ENCODE measurements around the gene IL27RA.
A peak's percentile ranks its signal among the peaks of the same experiment; 100 is the strongest.

The IL27RA gene

DNA sequence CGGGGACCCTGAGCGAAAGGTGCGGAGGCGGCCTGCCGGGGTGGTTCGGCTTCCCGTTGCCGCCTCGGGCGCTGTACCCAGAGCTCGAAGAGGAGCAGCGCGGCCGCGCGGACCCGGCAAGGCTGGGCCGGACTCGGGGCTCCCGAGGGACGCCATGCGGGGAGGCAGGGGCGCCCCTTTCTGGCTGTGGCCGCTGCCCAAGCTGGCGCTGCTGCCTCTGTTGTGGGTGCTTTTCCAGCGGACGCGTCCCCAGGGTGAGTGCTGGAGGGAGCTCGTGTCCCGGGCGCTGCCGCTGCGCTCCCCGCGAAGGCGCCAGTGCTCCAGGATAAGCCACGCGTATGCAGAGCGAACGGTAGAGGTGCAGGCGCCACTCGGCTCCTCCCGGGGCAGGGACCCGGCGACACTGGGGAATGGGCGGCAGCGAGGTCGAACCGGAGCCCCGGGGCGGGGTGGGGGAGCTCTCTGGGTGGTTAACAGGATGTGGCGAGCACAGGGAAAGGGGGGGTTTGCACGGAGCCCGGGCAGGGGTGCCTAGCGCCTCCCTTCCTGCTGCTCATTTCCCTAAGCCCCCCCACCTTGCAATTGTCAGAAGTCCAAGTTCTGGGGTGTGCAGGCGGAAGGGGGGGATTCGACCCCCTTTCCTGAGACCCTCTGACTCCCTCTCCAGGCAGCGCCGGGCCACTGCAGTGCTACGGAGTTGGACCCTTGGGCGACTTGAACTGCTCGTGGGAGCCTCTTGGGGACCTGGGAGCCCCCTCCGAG, at the start of gene IL27RA (continued):
- TF ChIP-seq ZNF692 (tag by site-specific recombination; IDR thresholded peaks at IDR 0.05) (0 out of 2 replicates have a peak, but pooled peaks have one; percentile 29), ZNF174 (tag by site-specific recombination; IDR thresholded peaks at IDR 0.05) (no peak), ZBTB17 (tag by site-specific recombination; IDR thresholded peaks at IDR 0.05) (peak; percentile 59), PRDM10 (tag by site-specific recombination; IDR thresholded peaks at IDR 0.05) (peak; percentile 56), ZNF169 (tag by site-specific recombination; IDR thresholded peaks at IDR 0.05) (no peak), ZNF423 (tag by site-specific recombination; IDR thresholded peaks at IDR 0.05) (peak; percentile 82), HOXD13 (CRISPR knock-in tag; IDR thresholded peaks at IDR 0.05; ENCODE audit: borderline replicate concordance) (no peak), WT1 (tag by site-specific recombination; IDR thresholded peaks at IDR 0.05) (0 out of 2 replicates have a peak, but pooled peaks have one; percentile 11), ZXDB (tag by site-specific recombination; IDR thresholded peaks at IDR 0.05) (peak; percentile 57; the same call in 1 of the 2 replicates), ZFP69B (tag by site-specific recombination; IDR thresholded peaks at IDR 0.05) (no peak), ZBTB48 (tag by site-specific recombination; IDR thresholded peaks at IDR 0.05) (peak; percentile 72), ZNF335 (tag by site-specific recombination; conservative IDR thresholded peaks at IDR 0.05) (peak; percentile 86), ZNF362 (tag by site-specific recombination; IDR thresholded peaks at IDR 0.05) (no peak), ZNF621 (tag by site-specific recombination; IDR thresholded peaks at IDR 0.05) (no peak), KLF17 (tag by site-specific recombination; IDR thresholded peaks at IDR 0.05) (0 out of 2 replicates have a peak, but pooled peaks have one; percentile 38), ZNF23 (tag by site-specific recombination; IDR thresholded peaks at IDR 0.05; ENCODE audit: borderline replicate concordance) (no peak)
- TF ChIP-seq, protein P1, sequence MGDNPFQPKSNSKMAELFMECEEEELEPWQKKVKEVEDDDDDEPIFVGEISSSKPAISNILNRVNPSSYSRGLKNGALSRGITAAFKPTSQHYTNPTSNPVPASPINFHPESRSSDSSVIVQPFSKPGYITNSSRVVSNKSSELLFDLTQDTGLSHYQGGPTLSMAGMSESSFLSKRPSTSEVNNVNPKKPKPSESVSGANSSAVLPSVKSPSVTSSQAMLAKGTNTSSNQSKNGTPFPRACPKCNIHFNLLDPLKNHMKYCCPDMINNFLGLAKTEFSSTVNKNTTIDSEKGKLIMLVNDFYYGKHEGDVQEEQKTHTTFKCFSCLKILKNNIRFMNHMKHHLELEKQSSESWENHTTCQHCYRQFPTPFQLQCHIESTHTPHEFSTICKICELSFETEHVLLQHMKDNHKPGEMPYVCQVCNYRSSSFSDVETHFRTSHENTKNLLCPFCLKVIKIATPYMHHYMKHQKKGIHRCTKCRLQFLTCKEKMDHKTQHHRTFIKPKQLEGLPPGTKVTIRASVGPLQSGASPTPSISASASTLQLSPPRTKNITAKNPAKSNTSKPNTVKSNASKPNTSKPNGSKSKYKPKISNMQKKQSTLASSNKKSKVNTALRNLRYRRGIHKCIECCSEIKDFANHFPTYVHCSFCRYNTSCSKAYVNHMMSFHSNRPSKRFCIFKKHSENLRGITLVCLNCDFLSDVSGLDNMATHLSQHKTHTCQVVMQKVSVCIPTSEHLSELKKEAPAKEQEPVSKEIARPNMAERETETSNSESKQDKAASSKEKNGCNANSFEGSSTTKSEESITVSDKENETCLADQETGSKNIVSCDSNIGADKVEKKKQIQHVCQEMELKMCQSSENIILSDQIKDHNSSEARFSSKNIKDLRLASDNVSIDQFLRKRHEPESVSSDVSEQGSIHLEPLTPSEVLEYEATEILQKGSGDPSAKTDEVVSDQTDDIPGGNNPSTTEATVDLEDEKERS (tag by site-specific recombination; IDR thresholded peaks at IDR 0.05) = no peak
- TF ChIP-seq, protein P2, sequence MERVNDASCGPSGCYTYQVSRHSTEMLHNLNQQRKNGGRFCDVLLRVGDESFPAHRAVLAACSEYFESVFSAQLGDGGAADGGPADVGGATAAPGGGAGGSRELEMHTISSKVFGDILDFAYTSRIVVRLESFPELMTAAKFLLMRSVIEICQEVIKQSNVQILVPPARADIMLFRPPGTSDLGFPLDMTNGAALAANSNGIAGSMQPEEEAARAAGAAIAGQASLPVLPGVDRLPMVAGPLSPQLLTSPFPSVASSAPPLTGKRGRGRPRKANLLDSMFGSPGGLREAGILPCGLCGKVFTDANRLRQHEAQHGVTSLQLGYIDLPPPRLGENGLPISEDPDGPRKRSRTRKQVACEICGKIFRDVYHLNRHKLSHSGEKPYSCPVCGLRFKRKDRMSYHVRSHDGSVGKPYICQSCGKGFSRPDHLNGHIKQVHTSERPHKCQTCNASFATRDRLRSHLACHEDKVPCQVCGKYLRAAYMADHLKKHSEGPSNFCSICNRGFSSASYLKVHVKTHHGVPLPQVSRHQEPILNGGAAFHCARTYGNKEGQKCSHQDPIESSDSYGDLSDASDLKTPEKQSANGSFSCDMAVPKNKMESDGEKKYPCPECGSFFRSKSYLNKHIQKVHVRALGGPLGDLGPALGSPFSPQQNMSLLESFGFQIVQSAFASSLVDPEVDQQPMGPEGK (tag by site-specific recombination; IDR thresholded peaks at IDR 0.05) = peak; percentile 92
- TF ChIP-seq, protein P3, sequence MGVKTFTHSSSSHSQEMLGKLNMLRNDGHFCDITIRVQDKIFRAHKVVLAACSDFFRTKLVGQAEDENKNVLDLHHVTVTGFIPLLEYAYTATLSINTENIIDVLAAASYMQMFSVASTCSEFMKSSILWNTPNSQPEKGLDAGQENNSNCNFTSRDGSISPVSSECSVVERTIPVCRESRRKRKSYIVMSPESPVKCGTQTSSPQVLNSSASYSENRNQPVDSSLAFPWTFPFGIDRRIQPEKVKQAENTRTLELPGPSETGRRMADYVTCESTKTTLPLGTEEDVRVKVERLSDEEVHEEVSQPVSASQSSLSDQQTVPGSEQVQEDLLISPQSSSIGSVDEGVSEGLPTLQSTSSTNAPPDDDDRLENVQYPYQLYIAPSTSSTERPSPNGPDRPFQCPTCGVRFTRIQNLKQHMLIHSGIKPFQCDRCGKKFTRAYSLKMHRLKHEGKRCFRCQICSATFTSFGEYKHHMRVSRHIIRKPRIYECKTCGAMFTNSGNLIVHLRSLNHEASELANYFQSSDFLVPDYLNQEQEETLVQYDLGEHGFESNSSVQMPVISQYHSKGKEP (tag by site-specific recombination; IDR thresholded peaks at IDR 0.05) = no peak
- TF ChIP-seq, protein P4, sequence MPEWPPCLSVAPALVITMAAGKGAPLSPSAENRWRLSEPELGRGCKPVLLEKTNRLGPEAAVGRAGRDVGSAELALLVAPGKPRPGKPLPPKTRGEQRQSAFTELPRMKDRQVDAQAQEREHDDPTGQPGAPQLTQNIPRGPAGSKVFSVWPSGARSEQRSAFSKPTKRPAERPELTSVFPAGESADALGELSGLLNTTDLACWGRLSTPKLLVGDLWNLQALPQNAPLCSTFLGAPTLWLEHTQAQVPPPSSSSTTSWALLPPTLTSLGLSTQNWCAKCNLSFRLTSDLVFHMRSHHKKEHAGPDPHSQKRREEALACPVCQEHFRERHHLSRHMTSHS (tag by site-specific recombination; IDR thresholded peaks at IDR 0.05) = no peak
- TF ChIP-seq, protein P5, sequence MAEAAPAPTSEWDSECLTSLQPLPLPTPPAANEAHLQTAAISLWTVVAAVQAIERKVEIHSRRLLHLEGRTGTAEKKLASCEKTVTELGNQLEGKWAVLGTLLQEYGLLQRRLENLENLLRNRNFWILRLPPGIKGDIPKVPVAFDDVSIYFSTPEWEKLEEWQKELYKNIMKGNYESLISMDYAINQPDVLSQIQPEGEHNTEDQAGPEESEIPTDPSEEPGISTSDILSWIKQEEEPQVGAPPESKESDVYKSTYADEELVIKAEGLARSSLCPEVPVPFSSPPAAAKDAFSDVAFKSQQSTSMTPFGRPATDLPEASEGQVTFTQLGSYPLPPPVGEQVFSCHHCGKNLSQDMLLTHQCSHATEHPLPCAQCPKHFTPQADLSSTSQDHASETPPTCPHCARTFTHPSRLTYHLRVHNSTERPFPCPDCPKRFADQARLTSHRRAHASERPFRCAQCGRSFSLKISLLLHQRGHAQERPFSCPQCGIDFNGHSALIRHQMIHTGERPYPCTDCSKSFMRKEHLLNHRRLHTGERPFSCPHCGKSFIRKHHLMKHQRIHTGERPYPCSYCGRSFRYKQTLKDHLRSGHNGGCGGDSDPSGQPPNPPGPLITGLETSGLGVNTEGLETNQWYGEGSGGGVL (tag by site-specific recombination; IDR thresholded peaks at IDR 0.05) = peak; percentile 81

Data from HEK293 (cell line).